ENCODE data around the gene RTRAF.
A peak's percentile ranks its signal among the peaks of the same experiment; 100 is the strongest.

The RTRAF gene

DNA sequence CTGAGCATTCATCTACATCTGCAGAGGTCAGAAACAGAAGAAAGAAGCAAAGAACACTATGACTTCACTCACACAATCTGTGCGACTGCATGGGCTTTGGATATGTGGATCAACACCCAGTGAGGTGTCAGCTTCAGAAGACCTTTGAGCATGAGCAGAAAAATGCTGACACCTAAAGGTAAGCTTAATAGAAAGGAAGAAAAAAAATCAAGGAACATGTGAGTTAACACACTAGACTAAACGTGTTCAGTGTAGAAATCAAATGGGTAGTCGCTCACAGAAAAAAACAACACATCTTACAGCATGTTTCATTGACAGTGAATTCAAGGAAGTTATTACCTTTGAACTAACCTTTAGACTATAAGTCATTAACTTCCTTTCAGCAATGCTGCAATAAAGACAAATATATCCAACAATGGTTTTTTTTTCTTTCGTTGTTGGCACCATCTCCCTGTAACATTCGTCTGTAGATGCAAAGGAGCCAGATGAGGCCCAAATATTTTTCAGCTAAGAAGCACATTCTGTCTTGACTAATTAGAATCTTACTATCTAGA is 30.9 kb downstream of the RTRAF start:
- FAIRE-seq (no peak), DNase-seq (ENCODE audit: low spot score) (no peak)

DNA sequence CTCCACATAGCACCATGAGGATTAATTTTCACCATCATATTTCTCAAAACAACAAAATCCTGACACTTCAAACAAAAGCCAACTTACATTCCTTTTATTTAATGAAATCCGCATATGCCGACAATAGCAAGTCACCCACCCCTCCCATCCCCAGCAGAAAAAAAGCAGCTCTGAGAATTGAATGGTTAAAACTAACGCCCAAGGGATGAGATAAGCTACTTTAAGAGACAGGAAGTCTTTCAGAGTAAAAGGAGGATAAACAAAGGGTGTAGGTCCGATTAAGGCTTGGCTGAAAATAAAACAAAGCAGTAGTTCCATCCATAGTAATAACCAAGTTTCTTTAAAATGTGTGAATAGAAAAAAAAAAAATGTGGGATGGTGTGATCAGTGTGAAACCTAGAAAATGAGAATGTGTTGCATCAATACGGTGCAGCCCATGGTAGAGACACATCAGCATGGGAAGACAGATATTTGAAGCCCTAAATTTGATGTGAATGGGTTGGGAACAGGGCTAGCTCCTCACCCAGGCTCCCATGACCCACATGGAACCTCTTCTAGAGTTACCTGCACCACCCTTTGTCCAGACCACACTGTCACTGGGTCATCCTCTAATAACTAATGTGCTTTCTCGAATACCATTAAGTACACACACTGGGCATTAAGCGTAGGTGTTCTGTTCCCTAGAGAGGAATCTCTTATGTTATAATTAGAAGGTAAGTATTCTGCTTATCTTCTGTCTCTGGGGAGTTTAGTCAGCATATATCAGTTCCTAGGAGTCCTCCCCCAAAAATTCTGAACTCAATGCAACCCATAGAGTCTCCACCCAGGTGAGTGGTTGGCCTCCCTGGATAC is 31.7 kb downstream of the RTRAF start:
- no peak for DNase-seq (ENCODE audit: low spot score)
- peak; percentile 79 for FAIRE-seq

DNA sequence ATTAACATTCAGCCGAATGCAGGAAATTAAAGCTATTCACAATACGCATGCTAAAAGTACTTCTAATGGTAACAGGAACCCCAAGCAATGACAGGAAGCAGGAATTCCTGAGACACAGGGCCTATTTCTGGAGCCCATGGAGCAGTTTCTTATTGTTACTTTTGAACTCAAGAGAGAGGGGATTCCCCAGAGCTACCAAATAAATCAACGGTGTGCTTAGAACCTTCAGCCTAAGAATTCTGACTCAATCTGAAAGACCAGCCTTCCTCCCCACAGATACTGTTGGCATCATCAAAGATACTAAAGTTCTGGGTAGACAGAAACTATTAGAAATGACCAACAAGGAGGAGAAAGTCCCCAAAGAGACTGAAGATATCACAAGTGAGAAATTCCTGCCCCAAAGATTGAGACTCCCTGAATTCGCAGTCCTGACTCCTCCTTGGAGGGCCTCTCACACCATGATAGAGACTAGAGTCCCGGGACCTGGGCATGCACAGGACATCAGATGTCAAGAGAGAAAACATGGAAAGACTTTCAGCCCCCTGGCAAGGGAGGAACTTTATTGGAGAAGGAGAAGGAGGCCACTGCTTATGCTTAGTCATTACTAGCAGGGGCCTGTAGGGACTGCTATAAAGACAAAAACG is 32.7 kb downstream of the RTRAF start:
- DNase-seq (ENCODE audit: low spot score), result no peak

DNA sequence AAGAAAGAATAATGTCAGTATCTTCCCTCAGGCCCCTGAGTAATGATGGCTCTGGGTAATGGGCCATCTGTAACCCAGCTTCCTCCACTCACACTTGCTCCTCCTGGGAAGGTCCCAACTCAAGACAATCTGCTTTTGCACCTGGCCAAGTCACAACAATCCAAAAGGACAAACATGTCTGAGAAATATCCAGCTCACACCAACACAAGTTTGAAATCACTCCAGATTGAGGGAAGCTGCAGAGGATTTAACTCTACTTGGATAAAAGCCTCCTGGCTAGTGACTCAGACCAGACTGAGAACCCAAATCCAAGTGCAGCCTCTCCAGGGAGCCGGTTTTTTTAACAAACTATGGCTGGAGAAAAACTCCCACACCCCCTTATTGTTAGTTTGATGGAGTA is 34.2 kb downstream of the RTRAF start:
- FAIRE-seq (no peak), DNase-seq (ENCODE audit: low spot score) (no peak)

More for the DNA sequence above, 32.7 kb downstream of the RTRAF start:
- no peak for FAIRE-seq

DNA sequence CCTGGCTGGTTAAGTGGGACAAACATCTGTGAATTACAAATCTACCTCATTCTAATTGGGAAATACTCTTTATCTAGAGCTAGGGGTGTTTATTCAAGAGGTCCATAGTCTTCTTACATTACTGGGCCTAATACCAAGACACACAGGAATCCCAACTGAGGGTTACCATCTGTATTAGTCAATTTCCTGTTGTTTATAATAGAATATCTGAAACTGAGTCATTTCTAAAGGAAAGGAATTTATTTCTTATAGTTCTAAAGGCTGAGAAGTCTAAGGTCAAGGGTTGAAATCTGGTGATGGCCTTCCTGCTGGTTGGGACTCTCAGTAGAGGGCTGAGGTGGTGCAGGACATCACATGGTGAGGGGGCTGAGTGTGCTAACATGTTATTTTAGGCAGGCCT is 36.0 kb downstream of the RTRAF start:
- FAIRE-seq (no peak), DNase-seq (ENCODE audit: low spot score) (no peak)

DNA sequence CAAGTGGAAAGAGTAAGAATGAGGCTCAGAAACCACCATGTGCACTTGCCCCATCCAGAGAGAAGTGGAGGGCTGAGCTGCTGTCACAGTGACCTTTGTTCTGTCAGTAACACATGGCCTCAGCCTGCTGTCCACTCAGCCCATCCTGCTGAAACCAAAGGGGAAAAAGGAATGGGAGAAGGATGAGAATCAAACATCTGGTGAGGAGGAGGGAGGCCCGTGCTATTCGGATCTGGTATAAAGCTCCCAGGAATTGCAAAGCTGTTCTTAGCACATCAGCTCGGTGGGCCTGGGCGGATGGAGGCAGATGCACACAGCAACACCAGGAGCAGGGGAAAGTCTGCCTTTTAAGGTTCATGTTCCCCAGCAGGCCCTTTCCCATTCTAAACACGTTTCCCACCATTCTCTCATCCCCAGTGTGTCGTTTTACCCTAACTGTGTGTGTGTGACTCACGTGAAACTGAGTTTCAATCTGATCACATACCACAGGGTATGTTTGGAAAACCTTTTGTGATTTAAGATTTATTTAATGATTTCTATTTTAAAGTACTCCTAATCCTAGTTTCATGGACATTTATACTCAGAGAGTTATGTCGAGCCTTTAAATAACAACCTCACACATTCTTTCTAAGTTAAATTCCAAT is 36.8 kb downstream of the RTRAF start:
- no peak for FAIRE-seq

DNA sequence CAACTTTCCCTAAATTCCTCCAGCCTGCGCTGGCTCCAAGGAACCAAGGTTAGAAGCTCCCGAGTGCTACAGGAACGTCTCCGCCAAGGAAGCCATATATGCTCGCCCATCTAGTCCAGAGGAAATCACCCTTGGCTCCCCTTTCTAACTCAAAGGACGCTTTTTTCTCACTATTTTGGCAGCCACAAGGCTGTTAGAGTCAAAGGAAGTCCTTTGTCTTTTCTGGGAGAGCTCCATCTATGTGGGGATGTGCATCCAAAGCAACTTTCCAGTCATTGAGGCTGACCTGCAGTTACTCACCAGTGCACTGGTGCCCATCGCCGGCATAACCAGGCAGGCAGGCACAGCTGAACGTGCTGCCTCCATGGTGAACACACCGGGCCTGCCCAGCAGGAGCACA is 37.6 kb downstream of the RTRAF start:
- peak; percentile 94 for FAIRE-seq
- DNase-seq (ENCODE audit: low spot score), result no peak

More for the DNA sequence above, 36.8 kb downstream of the RTRAF start:
- no peak for DNase-seq (ENCODE audit: low spot score)

DNA sequence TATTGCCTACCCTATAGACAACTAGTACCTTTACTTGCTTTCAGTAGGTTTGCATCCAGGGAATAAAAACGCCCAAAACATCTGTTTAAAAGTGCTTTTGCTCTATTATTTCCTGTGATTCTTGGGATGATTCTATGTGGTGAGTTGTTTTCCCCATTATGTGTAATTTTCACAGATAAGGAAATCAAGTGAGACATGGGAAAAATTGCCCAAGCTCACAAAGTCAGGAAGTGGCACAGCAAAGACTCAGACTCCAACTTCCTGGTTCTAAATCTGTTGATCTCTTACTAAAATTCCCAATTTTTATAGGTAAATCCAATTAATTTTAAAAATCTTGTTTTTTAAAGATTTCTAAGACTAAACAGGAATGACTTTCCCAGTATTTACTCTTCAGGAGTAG is 40.5 kb downstream of the RTRAF start:
- FAIRE-seq (no peak), DNase-seq (ENCODE audit: low spot score) (no peak)

DNA sequence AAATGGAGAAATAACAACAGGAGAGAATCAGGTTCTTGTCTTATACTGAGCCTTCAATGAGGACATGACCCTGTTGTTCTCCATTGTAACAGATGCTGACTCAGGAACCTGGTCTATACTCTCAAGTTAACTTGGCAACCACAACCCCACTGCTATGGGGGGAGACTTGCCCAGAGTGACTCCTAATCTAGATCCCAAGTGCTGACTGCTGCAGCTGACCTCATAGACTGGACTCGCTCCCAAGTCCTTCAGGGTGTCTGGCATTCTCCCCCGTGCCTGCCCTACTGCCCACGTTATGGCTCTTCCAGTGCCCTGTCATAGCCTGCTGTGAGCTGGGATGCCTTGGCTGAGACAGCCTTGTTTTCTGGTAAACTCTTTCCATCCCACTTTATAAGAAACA is 42.4 kb downstream of the RTRAF start:
- DNase-seq (ENCODE audit: low spot score) (no peak), FAIRE-seq (no peak)

DNA sequence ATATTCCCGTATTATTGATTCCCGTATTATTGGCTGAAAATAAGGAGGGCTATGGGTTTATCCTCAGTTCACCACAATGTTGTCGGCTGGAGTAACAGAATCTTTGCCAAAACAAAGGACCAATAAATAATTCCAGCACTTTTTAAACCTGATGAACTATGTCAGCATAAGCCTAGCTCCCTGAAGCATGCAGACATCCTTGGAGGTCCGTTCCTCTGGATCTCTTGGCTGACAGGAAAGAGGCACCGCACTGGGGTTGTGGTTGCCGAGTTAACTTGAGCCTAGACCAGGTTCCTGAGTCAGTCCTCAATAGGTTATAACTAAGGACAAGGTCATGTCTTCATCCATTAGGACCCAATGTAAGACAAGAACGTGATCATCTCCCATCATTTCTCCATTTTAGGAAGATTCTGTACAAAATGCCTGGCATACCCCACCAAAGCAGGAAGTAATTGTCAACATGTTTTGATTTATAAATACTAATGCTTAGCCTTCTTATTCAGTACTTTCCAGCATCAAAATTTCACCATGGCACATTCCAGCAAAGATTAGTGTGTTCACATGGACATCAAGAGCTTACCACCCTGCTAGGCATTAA is 43.0 kb downstream of the RTRAF start:
- no peak for FAIRE-seq
- no peak for DNase-seq (ENCODE audit: low spot score)

DNA sequence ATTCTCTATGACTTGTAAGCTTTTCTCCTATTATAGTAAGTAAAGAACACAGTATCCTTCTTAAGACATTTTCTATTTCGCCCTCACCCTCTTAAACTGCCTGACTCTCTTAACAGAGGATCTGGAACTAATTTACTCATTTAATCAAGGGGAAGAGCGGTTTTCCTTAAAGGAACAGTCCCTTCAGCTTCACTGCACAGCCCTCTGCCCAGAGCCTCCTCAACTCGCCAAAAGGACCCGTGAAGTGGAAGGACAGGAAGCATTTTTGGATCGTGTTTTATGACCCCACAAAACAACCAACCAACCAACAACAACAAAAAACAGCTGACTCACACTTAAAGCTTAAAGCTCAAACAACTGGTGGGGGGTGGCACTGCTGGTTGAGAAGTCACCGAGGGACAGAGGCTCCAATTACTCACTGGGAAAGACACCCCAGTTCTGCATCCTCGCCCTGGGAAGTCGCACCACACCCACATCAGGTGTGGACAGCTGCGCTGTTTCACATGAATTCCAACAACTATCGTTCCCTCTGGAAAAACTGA is 43.8 kb downstream of the RTRAF start:
- no peak for DNase-seq (ENCODE audit: low spot score)
- no peak for FAIRE-seq

DNA sequence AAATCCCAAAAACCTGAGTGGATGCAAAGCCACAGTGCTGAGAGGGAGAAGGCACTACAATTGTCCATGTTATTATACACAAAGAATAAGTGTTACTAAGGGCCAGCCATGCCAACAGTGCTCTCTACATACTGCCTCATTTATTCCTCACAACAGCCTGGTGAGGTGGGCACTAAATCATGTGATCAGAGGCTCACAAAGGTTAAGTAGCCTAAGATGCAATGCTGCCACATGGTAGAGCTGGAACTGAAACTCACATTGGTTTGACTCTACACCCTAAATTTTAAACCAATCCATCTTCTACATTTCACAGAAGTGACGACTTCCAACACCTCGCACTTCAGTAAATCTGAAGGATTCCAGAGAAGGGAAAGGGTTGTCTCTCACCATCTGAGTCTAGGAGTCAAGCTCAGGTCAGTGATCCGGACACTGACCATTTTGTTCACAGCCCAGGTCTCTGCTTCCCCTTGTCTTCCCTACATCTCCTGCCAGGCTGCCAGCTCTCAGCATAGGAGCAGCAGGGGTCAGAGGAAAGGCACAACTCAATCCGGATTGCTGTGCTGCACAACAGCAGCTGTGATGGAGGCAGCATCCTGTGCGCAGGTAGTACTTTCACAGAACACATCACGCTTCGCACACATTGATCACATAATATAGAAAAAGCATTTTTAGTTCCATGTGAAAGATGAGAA is 49.9 kb downstream of the RTRAF start:
- peak; percentile 5 for FAIRE-seq

DNA sequence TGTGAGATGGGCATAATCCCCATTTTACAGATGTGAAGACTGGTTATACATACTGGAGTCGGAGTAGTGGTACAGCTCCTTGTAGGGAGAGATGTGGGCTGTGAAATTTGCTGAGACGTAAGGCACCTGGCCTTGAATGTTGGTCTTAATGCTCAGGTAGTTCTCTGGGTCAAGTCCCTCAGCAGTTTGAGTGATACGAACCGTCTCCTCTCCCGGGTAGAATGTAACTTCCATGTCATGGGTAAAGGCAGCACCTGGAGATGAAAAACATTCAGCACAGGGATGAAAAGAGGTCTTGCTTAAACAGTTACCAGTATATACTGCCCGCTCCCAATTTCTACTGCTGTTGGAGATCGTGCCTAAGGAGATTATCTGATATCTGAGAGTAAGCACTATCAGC is 51.3 kb downstream of the RTRAF start:
- no peak for FAIRE-seq
- DNase-seq (ENCODE audit: low spot score), result no peak

More for the DNA sequence above, 49.9 kb downstream of the RTRAF start:
- no peak for DNase-seq (ENCODE audit: low spot score)

DNA sequence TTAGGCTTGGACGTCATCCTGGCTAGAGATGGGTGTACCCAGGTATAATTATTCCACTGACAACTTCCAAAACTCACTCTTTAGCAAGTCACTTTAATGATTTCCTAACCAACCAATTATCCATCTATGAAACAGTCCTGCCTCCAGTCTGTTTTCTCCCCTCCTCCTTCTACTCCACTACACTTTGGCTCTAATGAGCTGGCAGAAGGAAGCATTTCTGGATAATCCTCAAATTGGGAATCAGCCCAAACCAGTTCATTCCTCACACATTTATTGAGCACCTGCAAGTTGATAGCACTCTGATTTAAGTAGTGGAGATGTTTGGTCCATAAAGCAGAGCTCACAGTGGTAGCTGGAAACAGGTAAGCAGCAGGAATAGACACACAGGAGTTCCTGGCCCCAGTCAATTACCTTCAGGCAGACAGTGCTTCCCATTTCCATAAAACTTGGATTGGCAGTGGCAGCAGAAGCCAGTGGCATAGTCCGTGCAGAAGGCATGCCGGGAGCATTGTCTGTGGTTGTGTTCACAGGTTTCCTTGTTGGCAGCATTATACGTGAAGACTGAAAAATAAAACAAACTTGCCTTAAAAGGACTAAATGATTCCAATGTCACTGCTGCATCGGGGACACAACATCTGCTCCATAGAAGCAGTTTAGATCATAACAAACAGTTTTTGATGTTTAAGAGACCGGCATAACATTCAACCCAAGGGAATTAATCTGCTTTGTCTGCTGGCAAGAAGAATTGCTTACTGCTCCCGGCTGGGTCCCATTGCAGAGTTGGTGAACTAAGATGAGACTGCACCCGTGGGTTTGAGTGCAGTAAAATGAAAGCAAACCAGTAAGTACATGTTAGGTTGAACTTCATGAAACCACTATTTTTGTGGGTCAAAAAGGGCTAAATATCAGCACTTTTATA is 53.3 kb downstream of the RTRAF start:
- DNase-seq (ENCODE audit: low spot score) (no peak), FAIRE-seq (no peak)

DNA sequence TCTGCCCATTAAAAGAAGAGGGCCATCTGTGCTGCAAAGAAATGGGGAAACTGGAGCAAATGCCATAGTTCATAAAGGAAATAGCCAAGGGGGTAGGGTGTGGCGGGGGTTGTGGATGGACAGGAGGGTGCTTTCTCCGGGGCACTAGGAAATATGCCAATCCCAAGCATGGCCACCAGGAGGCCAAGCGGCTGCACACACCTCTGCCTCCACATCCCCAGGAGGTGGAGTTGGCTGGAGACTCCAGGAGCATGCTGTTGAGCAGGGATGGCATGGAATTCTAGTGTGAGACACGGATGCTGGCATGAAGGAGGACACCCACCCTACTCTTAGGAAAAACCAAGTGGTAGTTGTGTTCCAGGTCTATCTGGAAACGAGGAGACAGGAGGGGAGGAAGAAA is 54.3 kb downstream of the RTRAF start:
- DNase-seq (ENCODE audit: low spot score) (peak; percentile 82), FAIRE-seq (no peak)

DNA sequence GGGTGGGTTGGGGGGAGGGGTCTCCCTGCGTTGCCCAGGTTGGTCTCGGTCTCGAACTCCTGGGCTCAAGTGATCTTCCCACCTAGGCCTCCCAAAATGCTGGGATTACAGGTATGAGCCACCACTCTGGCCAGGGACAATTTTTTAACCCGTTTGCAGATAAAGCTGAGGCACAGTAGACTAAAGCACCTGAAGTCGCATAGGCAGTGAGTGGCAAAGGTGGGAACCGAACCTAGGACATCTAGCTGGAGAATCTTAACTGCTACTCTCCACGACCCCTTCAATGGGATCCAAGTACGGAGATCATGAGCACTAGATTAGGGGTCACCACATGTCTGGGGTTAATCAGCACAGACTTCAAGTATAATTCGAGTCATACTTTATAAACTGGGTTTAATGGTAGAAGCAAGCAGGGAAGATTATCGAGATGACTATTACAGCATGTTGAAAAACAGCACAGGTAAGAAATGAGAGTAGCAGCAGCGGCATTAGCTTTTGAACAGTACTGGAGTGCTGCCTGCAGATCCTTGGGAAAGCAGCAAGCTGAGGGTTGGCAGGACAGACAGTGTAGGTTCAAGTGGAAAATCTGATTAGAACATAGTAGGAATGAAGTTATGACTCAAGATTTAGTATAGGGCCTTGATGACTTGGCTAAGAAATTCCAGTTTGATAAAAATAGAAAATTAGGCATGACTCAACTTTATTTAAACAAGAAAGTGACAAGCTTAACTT is 55.6 kb downstream of the RTRAF start:
- FAIRE-seq (peak; percentile 77), DNase-seq (ENCODE audit: low spot score) (peak; percentile 59)

DNA sequence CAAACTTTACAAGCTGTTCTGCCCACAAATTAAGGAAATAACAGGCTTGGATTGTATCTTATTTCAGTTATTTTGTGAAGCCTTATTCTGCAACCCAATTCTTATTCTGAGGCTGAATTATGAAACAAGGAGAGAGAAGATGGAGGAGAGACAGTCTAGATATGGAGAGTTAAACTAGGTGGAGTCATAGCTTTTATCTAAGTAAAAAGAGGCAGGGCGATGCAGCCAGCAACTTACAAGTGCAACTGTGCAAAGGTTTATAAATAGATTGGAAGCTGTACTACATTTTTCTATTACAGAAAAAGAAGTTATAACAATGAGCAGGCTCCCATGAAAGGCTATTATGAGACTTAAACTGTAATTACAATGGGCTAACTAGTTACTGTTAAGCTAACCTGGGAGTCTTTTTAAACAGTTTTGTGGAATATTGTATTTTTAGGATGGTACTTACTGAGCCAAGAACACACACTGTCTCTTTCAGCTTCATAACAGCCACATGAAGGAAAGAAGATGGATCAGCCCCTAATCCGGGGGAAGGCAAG is 57.1 kb downstream of the RTRAF start:
- peak; percentile 70 for FAIRE-seq
- DNase-seq (ENCODE audit: low spot score), result no peak

DNA sequence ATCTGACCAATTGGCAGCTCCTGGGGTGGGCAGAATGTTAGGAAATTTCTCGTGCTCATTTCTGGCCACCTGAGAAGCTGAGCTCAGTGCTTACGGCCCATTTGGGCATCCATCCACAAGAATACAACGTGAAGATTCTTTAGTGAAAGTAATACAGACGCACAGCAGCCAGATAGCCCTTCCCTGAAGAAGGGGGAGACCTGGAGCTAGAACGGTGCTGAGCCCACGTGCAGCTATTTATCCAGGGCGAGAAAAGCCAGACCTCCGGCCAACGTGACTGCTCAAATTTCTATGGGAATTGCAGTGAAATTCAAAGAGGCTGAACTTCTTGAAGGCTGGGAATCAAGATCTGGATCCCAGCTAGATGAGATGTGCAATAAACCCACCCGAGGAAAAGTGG is 58.8 kb downstream of the RTRAF start:
- FAIRE-seq (no peak), DNase-seq (ENCODE audit: low spot score) (no peak)

All from urothelium cell line (cell line).